Measurements from ENCODE around the gene HRCT1.
"Not testable (repeated sequence)": the region's sequence is repeated elsewhere in the genome, so short reads cannot be mapped to it uniquely, and the experiment has no call there.

Gene HRCT1

GRCh38 chr9:35872505-35872904 lies 33.5 kb upstream of the HRCT1 start:
- Histone ChIP-seq H3K9ac (ENCODE audit: low read length) (no peak overlapping the region), H3K9me3 (ENCODE audit: insufficient read depth, low read length) (peaks cover 12% of the 10 kb centered on the region), H3K27me3 (ENCODE audit: low read length) (no peaks in the 10 kb centered on the region; the same call in 1 of the 2 replicates), H4K20me1 (ENCODE audit: low read depth, low read length) (no peaks in the 10 kb centered on the region), H3K36me3 (ENCODE audit: low read length) (no peaks in the 10 kb centered on the region), H3K27ac (ENCODE audit: low read depth, low read length) (no peak overlapping the region), H2AFZ (ENCODE audit: low read depth, low read length, severe bottlenecking) (no peak overlapping the region), H3K4me2 (ENCODE audit: low read depth, low read length, poor library complexity, severe bottlenecking) (no peak overlapping the region), H3K9me2 (replicated peaks; ENCODE audit: insufficient read depth, low read length) (no peaks in the 10 kb centered on the region), H3K4me3 (ENCODE audit: insufficient read depth, low read length, poor library complexity, severe bottlenecking) (no peak overlapping the region), H3F3A (ENCODE audit: insufficient read depth) (no peaks in the 10 kb centered on the region), H3K79me2 (ENCODE audit: insufficient read depth, low read length) (no peaks in the 10 kb centered on the region)
- no peak for TF ChIP-seq EZH2phosphoT487 (conservative IDR thresholded peaks at IDR 0.05; ENCODE audit: low read length)
- TF ChIP-seq CTCF (IDR thresholded peaks at IDR 0.05; ENCODE audit: insufficient read depth, low read length, poor library complexity, severe bottlenecking) = no peak

- no peak overlapping the region for H3K4me3 ChIP-seq (ENCODE audit: insufficient read depth, low read length, poor library complexity, severe bottlenecking)
- no peaks in the 10 kb centered on the region for H4K20me1 ChIP-seq (ENCODE audit: low read depth, low read length)
- TF ChIP-seq CTCF (IDR thresholded peaks at IDR 0.05; ENCODE audit: insufficient read depth, low read length, poor library complexity, severe bottlenecking) = peak; percentile 100
- TF ChIP-seq EZH2phosphoT487 (conservative IDR thresholded peaks at IDR 0.05; ENCODE audit: low read length) = no peak
- H3K9me3 ChIP-seq (ENCODE audit: insufficient read depth, low read length) = no peaks in the 10 kb centered on the region
- H3K36me3 ChIP-seq (ENCODE audit: low read length) = no peaks in the 10 kb centered on the region
- no peaks in the 10 kb centered on the region for H3K79me2 ChIP-seq (ENCODE audit: insufficient read depth, low read length)
- H2AFZ ChIP-seq (ENCODE audit: low read depth, low read length, severe bottlenecking) = no peak overlapping the region
- H3K27me3 ChIP-seq (ENCODE audit: low read length) = no peaks in the 10 kb centered on the region
- no peak overlapping the region for H3K27ac ChIP-seq (ENCODE audit: low read depth, low read length)
- no peaks in the 10 kb centered on the region for H3K9me2 ChIP-seq (replicated peaks; ENCODE audit: insufficient read depth, low read length)
- H3K9ac ChIP-seq (ENCODE audit: low read length) = no peak overlapping the region
- no peak overlapping the region for H3K4me2 ChIP-seq (ENCODE audit: low read depth, low read length, poor library complexity, severe bottlenecking)
- H3F3A ChIP-seq (ENCODE audit: insufficient read depth) = no peaks in the 10 kb centered on the region
Measured at GRCh38 chr9:35882263-35882848, 23.6 kb upstream of the HRCT1 start.

GRCh38 chr9:35882996-35883395 lies 23.0 kb upstream of the HRCT1 start:
- no peak overlapping the region for H3K4me3 ChIP-seq (ENCODE audit: insufficient read depth, low read length, poor library complexity, severe bottlenecking)
- no peak overlapping the region for H3K27ac ChIP-seq (ENCODE audit: low read depth, low read length)
- no peaks in the 10 kb centered on the region for H3K36me3 ChIP-seq (ENCODE audit: low read length)
- no peak overlapping the region for H3K4me2 ChIP-seq (ENCODE audit: low read depth, low read length, poor library complexity, severe bottlenecking)
- H4K20me1 ChIP-seq (ENCODE audit: low read depth, low read length) = no peaks in the 10 kb centered on the region
- no peak overlapping the region for H2AFZ ChIP-seq (ENCODE audit: low read depth, low read length, severe bottlenecking)
- H3K27me3 ChIP-seq (ENCODE audit: low read length) = no peaks in the 10 kb centered on the region
- no peaks in the 10 kb centered on the region for H3K79me2 ChIP-seq (ENCODE audit: insufficient read depth, low read length)
- no peak for TF ChIP-seq CTCF (IDR thresholded peaks at IDR 0.05; ENCODE audit: insufficient read depth, low read length, poor library complexity, severe bottlenecking)
- TF ChIP-seq EZH2phosphoT487 (conservative IDR thresholded peaks at IDR 0.05; ENCODE audit: low read length) = no peak
- no peaks in the 10 kb centered on the region for H3F3A ChIP-seq (ENCODE audit: insufficient read depth)
- H3K9me3 ChIP-seq (ENCODE audit: insufficient read depth, low read length) = no peaks in the 10 kb centered on the region
- H3K9me2 ChIP-seq (replicated peaks; ENCODE audit: insufficient read depth, low read length) = no peaks in the 10 kb centered on the region
- H3K9ac ChIP-seq (ENCODE audit: low read length) = no peak overlapping the region

- not testable (repeated sequence) for H3K9me2 ChIP-seq (replicated peaks; ENCODE audit: insufficient read depth, low read length); H3F3A ChIP-seq (ENCODE audit: insufficient read depth); H3K27me3 ChIP-seq (ENCODE audit: low read length); H3K27ac ChIP-seq (ENCODE audit: low read depth, low read length); H3K4me3 ChIP-seq (ENCODE audit: insufficient read depth, low read length, poor library complexity, severe bottlenecking); H4K20me1 ChIP-seq (ENCODE audit: low read depth, low read length); H3K79me2 ChIP-seq (ENCODE audit: insufficient read depth, low read length); H3K4me2 ChIP-seq (ENCODE audit: low read depth, low read length, poor library complexity, severe bottlenecking); H3K36me3 ChIP-seq (ENCODE audit: low read length); H2AFZ ChIP-seq (ENCODE audit: low read depth, low read length, severe bottlenecking); H3K9ac ChIP-seq (ENCODE audit: low read length); H3K9me3 ChIP-seq (ENCODE audit: insufficient read depth, low read length)
Measured at GRCh38 chr9:35884908-35885307, 21.1 kb upstream of the HRCT1 start.
